HEK293T (cell line): ENCODE data around the gene MYDGF.

Source experiments
- ARNT ChIP-seq: fragments of 450-650 bp; IDR thresholded peaks from 2 replicates; pipeline ENCODE4 v1.6.1; 2017; ENCODE audit warnings: mild to moderate bottlenecking
- BHLHE40 ChIP-seq: fragments of 450-650 bp; IDR thresholded peaks from 2 replicates; pipeline ENCODE4 v1.6.1; 2016; ENCODE audit warnings: mild to moderate bottlenecking, moderate library complexity, borderline replicate concordance
- ELF4 ChIP-seq: fragments of 450-650 bp; IDR thresholded peaks from 2 replicates; pipeline ENCODE4 v1.6.1; 2017; ENCODE audit warnings: antibody characterized with exemption
- FOXK2 ChIP-seq: fragments of 450-650 bp; IDR thresholded peaks from 2 replicates; pipeline ENCODE4 v1.6.1; 2016; ENCODE audit warnings: mild to moderate bottlenecking
- FOXM1 ChIP-seq: fragments of 450-650 bp; IDR thresholded peaks from 2 replicates; pipeline ENCODE4 v1.6.1; 2017; ENCODE audit warnings: mild to moderate bottlenecking, borderline replicate concordance
- L3MBTL2 ChIP-seq: fragments of 450-650 bp; conservative IDR thresholded peaks from 2 replicates; pipeline ENCODE4 v1.6.1; 2016; ENCODE audit warnings: mild to moderate bottlenecking
- LEF1 ChIP-seq: fragments of 450-650 bp; IDR thresholded peaks from 2 replicates; pipeline ENCODE4 v1.6.1; 2017; ENCODE audit warnings: mild to moderate bottlenecking, borderline replicate concordance
- NFRKB ChIP-seq: fragments of 450-650 bp; IDR thresholded peaks from 2 replicates; pipeline ENCODE4 v1.6.1; 2016; ENCODE audit warnings: mild to moderate bottlenecking, moderate library complexity
- SP1 ChIP-seq: fragments of 450-650 bp; IDR thresholded peaks from 2 replicates; pipeline ENCODE4 v1.6.1; 2017
- TARDBP ChIP-seq: fragments of 450-650 bp; IDR thresholded peaks from 2 replicates; pipeline ENCODE4 v1.6.1; 2016
- ZNF384 ChIP-seq: fragments of 450-650 bp; IDR thresholded peaks from 2 replicates; pipeline ENCODE4 v1.6.1; 2016
- TF ChIP-seq, protein P1 (sequence below): fragments of 450-650 bp; IDR thresholded peaks from 2 replicates; pipeline ENCODE4 v1.6.1; 2016

DNA sequence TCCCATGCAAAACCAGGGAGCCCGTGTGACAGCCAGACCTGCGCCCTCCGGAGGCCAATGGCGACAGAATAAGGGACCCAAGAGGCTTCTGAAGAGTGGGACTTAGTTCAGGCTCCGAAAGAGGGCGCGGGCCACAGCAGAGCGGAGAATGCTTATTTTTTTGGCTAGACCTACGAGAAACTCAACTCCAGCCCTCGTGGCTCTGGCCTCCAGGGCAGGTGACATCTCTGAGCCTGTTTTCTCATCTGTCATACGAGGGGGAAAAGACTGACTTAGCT, 30.5 kb upstream of the MYDGF start:
- TF ChIP-seq SP1, result no peak
- TF ChIP-seq NFRKB, result no peak
- TF ChIP-seq TARDBP, result no peak
- TF ChIP-seq FOXK2, result no peak
- TF ChIP-seq FOXM1, result no peak
- TF ChIP-seq ELF4, result no peak
- TF ChIP-seq BHLHE40, result no peak
- TF ChIP-seq, protein P1, sequence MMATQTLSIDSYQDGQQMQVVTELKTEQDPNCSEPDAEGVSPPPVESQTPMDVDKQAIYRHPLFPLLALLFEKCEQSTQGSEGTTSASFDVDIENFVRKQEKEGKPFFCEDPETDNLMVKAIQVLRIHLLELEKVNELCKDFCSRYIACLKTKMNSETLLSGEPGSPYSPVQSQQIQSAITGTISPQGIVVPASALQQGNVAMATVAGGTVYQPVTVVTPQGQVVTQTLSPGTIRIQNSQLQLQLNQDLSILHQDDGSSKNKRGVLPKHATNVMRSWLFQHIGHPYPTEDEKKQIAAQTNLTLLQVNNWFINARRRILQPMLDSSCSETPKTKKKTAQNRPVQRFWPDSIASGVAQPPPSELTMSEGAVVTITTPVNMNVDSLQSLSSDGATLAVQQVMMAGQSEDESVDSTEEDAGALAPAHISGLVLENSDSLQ, result no peak
- TF ChIP-seq ARNT, result no peak
- no peak for TF ChIP-seq L3MBTL2
- TF ChIP-seq LEF1, result no peak
- no peak for TF ChIP-seq ZNF384
